T-helper 2 cell (primary cell): Measurements from ENCODE around the gene KREMEN1.
A peak's percentile ranks its signal among the peaks of the same experiment; 100 is the strongest.

Experiments used
- DNase-seq, 5 experiments: peaks; one replicate each; pipeline versions ENCODE4 v3.0.0 to v3.0.0-alpha.2; 2012 to 2022

Gene KREMEN1

DNA sequence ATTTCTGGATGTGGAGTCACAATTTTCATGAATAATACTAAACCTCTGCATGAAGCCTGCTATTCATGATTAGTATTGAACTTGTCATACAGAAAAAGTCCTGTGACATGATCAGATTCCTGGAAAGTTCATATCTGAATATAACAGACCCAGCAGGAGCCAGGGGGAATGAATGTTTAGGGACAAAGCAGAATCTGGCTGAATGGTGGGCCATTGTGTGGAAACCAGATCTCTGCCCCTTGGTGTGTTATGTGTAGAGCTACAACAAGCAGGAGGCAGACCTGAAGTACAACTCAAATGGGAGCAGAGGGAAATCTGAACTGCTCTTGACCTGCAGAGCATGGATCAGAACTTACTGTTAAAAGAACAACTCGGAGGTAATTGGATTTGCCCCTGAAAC lies 30.3 kb downstream of the KREMEN1 start:
- DNase-seq, result no peak

DNA sequence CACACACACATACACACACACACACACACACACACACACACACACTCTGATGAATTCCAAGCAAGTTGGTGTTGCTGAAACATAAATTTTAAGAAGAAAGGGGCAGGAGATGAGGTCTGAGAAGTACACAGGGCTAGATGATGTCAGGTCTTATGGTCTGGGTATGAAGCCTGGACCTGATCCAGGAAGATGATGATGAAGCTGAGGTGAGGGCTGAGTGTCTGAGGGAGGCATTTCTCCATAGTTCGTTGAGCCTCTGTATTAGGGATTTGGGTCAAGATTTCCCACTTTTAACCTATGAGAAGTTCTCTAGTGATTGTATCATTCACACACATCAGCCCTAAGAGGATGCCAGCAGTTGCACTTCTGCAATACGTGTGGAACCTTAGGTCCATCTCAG lies 32.6 kb downstream of the KREMEN1 start:
- no peak for DNase-seq

DNA sequence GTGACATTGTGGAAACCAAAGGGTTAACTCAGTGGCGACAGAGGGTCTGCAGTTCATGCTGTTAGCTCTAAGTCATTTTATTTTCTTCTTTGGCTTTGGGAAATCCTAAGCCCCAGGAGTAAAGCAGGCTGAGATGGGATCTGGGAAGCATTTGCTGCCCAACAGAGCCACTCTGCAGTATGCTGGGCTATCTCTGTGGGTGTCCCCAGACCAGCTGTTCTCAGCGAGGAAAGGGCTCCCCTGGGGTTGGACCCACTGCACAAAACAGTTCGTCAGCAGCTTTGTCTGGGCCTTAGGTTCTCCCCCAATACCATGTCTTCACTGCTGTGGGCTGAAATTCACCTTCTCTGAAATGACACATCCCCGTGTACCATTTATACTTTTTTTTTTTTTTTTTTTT lies 34.0 kb downstream of the KREMEN1 start:
- no peak for DNase-seq

DNA sequence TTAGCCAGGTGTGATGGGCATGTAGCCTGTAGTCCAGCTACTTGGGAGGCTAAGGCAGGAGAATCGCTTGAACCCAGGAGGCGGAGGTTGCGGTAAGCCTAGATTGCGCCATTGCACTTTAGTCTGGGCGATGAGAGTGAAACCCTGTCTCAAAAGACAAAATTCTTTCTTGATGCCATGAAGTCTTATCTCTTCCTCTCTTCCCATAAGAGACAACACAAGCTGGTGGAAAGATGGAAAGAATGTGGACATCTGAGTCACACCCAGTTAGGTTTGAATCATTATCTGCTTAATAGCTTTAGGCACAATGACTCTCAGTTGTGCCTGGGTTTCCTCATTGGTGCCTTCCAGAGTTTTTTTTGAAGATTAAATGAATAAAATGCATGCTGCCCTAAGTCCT lies 35.3 kb downstream of the KREMEN1 start:
- DNase-seq, result no peak

DNA sequence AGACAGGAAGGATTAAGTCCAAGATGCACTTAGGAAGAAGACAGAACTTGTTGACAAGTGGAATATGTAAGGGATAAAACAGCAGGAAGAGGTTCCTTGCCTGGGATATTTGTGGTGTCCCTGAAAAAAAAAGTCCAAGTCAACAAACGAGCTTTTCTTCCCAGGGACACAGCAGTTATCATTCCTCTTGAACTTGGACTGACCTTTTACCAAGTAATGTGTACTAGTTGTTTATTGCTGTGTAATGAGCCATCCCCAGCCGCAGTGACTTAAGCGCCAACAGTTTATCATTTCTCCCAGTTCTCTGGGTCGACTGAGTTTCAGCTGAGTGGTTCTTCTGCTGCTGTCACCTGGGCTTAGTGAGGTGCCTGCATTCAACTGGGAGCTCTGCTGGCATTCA lies 37.0 kb downstream of the KREMEN1 start:
- DNase-seq, result no peak

DNA sequence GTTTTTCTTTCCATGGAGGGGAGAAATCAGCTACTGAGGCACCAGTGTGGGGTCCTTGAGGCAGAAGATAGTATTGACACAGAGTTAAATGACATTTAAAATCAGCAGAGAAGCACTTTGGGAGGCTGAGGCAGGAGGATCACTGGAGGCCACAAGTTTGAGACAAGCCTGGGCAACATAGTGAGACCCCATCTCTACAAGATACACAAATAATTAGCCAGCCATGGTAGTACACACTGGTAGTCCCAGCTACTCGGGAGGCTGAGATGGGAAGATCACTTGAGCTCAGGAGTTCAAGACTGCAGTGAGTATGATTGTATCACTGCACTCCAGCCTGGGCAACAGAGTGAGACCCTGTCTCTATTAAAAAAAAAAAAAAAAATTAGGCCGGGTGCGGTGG lies 38.1 kb downstream of the KREMEN1 start:
- no peak for DNase-seq

DNA sequence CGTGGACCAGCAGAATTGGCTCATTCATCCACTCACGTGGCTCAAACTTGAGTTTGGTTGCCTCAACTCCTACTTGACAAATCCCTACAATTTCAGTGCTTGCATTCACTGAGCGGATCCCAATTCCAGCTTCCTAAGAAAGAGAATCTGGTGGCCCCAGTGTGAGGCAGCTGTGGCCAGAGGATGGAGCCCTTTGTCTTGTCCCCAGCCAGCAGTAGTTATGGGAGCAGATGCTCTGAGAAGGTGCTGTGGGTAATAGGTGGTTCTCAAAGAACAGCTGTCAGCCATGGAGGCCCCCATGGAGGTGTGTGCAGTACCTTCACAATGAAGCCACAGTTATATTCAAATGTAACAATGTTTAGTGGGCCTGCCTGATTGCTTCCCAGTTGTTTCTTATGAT lies 39.3 kb downstream of the KREMEN1 start:
- no peak for DNase-seq

DNA sequence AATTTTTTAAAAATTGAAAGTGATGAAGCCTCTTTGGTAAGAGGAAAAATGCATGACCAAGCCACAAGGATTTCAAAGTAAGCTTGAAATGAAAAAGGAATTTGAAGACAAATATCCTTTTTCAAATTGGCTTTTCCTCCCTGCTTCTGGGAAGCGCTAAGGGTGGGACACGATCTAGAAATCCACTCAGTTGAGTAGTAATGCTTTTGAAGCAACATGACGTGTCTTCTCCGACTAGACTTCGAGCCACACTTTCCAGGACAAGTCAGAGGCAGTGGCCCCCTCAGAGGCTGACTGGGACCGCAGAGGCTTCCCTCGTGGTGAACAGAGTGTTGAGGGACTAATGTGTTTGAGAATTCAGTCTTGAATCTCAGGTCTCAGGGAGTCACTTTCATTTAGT lies 39.8 kb downstream of the KREMEN1 start:
- no peak for DNase-seq

DNA sequence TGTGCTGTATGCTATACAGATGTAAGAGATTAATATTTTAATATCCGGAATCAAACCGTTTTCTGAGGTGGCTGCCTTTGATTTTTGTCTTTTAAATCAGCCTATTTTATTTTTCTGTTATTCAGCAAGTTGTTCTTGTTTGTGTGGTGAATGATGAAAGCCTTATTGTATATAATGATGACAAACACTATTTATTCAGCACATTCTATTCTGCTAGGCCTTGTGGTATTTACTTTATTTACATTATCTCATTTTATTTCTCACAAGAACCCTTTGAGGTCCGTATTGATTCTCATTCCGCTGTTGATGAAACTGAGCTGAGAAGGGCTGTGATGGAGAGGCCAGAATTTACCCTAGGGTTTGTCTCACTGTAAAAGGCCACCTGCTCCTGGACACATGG lies 40.5 kb downstream of the KREMEN1 start:
- DNase-seq, result no peak

DNA sequence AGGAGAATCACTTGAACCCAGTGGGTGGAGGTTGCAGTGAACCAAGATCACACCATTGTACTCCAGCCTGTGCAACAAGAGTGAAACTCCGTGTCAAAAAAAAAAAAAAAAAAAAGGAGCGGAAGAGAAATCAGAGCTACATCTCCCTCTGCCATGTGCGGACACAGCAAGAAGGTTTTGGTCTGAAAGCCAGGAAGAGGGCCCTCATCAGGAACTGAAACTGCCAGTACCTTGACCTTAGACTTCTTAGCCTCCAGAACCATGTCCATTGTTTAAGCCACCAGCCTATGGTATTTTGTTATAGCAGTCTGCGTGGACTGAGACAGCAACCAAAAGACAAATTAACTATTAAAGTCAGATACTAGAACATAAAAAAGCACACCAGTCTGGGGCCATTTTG lies 41.6 kb downstream of the KREMEN1 start:
- no peak for DNase-seq

DNA sequence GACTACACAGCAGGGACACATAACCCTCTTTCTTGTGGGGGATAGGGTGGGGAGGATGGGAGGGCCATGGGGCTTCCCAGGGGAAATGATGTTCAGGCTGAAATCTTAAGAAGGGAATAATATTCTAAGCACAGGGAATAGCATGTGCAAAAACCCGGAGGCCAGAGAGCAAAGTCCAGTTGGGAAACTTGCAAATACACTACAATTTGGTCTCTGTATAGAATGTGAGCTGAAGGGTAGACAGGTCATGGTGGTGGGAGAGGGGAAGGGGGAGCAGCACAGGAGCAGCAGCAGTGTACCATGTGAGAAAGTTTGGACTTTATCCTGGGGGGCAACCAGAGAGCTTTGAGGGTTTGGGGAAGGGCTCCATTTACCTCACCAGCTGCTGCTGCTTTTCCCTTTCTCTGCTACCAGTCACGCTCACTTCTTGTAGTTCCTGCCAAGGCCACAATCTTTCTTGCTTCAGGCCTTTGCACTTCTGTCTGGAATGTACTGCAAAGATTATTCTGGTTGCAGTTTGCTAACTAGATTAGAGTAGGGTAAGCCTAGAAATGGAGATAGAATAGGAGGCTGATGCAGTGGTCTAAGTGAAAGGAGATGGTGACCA lies 43.0 kb downstream of the KREMEN1 start:
- no peak for DNase-seq

DNA sequence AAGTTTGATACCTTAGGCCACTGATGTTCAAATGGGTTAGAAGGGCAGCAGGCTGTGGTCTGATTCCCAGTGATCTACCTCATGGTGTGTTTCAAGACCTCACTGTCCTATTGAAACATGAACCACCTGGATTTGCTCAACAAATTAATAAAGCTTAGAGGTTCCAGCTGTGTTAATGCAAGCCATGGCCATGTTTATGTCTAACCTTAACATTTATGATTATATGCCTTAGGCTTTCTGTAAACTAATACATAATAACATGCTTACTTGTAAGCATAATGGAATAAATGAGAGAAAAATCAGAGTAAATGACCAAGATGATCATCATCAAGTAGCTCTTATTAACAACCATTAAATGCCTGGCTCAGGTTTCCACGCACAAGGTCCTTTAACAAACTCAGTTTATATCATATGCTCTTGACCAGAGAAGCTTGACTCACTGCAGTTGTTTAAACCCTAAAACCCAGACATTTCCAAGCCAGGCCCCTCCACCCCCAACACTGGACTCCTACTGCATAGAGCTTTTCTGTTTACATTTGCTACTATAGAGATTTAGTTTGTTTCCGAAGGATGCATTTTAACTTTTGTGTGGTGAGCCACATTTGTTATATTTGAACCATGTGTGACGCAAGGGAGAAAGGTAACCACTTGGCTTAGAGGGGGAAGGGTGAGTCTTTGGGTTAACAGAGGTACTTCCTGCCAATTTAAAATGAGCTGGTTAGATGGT lies 43.7 kb downstream of the KREMEN1 start:
- peak in 1 of 5 experiments; percentile 73 for DNase-seq

DNA sequence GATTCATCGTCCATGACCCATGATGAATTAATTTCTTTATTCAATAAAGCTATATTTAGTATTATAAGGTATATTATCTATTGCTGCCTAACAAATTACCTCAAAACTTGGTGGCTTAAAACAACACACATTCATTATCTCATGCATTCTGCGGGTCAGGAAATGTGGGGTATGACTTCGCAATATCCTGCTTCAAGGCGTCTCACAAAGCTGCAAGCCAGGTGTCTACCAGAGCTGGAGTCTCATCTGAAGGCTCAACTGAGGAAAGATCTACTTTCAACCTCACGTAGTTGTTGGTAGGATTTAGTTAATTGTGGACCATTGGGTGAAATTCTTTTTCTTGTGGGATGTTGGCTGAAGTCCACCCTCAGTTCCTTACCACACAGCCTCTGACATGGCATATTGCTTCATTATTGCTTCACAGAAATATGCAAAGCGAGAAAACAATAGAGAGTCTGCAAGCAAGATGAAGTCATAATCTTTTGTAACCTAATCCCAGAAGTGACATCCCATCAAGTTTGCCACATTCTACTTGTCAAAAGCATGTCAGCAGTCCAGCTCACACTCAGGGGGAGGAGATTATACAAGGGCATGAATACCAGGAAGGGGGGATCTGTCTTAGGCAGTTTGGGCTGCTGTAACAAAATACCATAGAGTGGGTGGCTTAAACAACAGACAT lies 45.1 kb downstream of the KREMEN1 start:
- DNase-seq, result no peak

DNA sequence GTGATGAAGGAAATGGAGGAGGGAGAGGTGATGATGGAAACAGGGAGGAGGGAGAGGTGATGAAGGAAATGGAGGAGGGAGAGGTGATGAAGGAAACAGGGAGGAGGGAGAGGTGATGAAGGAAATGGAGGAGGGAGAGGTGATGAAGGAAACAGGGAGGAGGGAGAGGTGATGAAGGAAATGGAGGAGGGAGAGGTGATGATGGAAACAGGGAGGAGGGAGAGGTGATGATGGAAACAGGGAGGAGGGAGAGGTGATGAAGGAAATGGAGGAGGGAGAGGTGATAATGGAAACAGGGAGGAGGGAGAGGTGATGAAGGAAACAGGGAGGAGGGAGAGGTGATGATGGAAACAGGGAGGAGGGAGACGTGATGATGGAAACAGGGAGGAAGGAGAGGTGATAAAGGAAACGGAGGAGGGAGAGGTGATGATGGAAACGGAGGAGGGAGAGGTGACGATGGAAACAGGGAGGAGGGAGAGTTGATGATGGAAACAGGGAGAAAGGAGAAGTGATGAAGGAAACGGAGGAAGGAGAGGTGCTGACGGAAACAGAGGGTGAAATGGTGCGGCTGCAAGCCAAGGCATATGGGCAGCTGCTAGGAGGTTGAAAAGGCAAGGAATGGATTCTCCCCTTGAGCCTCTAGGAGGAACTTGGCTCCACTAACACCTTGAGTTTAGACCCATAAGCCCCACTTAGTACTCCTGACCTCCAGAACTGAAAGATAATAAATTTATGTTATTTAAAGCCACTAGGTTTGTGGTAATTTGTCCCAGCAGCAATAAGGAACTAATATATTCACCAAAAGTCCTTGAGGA lies 47.5 kb downstream of the KREMEN1 start:
- peak in 1 of 5 experiments; percentile 19 for DNase-seq

DNA sequence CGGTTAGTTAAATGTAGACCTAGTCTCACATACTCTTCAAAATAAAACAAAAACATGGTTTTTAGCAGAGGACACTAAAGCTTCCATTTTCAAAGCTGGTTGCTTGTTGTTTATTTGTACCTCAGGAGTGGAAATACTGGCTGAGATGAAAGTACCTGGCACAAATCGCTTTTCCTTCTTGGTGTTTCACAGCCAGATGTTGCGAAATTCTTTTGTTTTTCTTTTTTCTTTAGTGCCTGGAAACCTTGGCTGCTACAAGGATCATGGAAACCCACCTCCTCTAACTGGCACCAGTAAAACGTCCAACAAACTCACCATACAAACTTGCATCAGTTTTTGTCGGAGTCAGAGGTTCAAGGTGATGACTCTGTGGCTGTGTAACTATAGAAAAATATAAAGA lies 48.3 kb downstream of the KREMEN1 start:
- no peak for DNase-seq

DNA sequence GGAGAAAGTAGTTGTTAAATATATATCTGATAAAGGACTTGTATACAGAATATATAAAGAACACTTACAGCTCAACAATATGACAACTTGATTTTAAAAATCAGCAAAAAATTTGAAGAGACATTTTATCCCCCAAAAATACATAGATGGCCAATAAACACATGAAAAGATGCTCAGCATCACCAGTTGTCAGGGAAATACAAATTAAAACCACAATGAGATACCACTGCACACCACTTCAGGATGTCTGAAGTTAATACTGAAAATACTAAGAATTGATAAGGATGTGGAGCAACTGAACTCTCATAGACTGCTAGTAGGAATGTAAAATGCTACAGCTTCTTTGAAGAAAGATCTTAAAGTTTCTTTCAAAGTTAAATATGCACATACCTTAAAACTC lies 49.2 kb downstream of the KREMEN1 start:
- DNase-seq, result peak in 1 of 5 experiments; percentile 74

DNA sequence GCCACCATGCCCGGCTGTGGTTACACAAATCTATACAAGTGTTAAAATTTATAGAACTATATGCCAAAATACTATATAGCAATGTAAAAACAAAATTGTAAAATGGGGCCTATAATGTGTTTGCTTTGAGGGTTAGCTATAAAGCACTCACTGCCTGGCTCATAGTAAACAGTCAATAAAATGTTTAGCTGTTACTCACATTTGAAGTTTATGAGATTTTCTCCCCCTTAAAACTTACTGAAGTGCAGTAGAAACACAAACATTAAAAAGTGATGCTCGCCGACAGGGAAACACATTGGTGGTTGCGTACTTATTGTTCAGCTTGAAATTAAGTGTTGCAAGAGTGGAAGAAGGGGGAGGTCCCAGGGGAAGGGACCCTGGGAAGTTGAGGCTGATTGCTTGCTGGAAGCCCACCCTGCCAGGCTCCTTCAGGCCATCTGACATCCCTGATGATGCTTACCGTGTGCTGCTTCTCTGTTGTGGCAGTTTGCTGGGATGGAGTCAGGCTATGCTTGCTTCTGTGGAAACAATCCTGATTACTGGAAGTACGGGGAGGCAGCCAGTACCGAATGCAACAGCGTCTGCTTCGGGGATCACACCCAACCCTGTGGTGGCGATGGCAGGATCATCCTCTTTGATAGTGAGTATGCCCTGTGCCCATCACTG lies 52.1 kb downstream of the KREMEN1 start:
- DNase-seq, result no peak

DNA sequence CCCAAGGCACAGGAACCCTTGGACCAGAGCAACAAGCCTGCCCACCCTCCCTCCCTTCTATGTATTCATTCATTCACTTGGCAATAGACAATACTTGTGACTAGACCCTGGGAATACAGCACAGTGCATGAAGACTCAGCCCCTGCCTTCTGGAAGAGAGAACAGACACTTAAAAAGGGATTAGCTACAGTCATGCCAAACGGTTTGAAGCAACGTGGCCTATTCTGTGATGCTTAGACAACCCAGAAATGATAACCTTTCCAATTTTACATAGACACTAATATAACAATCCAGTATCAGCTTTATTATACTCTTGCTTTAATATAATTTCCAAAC lies 52.6 kb downstream of the KREMEN1 start:
- no peak for DNase-seq

DNA sequence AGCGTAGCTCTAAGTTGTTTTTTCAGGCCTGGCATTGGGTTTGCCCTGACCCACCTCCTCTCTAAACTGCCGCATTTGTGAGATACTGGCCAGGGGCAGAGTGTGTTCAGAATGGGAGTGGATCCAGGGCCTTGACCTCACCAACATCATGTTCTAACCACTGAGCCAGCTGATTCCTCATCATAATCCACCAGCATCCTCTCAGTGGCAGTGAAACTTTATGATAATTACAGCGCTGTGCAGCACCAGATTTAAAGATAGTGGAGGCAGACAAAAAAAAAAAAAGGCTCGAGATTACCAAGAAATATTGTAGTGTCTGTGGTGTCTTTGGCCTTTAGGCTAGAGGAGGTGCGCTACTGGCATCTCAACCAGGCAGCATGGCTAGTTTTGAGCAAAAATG lies 53.0 kb downstream of the KREMEN1 start:
- peak in 1 of 5 experiments; percentile 59 for DNase-seq

DNA sequence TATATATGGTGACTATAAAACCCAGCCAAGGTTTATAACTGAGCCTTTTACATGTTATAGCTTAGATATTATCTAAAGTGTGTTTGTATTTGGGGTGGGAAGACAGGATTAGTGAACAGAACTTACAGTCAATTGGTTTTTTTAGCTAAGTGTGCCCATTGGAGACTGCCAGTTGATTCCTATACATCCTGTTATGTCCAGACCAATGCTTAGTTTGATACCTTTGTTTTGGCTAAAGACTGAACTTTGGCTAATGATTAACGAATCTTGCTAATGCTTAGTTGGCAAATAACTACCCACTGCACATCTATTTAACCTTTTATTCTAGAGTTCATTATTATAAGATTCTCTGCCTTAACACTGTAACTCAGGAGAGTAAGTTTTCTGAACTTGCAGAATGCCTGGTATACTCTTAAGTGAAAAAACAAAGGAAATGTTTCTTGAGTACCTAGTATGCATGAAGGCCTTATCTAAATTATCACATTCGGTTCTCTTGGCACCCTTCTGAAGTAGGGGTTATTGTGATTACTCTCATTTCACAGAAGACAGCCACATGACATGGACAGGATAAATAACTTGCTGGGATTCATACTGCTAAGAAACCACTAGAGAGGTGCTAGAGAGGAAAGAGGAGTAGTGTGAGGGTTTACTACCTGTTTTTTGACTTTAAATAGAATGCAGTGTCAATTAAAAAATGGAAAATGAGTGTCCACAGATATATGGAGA lies 54.0 kb downstream of the KREMEN1 start:
- no peak for DNase-seq

DNA sequence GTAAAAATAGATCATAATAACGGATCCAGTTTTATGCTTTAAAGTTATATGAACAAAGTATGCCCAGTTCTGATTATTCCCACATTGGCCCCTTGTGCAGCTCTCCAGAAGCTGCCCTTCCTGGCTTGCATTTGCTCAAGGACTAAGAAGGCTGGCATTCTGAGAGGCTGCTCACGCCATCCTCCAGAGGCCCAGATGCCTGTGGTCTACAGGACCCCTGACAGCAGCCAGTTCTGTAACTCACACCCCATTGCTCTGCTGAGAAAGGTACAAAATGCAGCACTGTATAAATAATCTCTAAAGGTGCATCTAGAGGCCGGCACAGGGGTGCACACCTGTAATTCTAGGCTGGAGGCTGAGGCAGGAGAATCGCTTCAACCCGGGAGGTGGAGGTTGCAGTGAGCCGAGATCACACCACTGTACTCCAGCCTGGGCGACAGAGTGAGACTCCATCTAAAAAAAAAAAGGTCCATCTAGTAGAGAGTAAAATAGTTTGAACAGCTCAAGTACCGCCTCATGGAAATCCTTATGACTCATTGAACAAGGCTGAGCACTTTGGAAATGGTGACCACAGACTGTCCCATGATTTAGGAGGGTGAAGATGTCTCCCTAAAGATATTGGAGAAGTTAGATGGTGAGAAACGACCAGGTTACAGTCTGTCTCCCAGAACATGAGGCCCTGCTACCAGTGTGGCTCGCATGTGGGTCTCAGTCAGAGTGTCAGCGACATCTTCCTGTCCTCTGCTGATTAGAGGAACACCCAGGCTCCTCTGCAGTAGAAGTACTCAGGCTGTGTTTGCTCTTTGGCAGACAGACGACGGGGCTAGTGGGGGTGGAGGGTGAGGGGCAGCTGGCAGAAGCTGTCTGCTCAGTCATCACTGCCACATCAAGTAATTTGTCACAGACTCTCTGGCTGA lies 56.3 kb downstream of the KREMEN1 start:
- no peak for DNase-seq
